Liver (tissue), 9 donors: ENCODE measurements around the gene PSMB3. TPM values are rescaled to one million over a fixed set of nuclear protein-coding genes. Genes with fewer than 3 reads are reported as not detected.

Source experiments
- DNase-seq: peaks from one replicate; pipeline ENCODE4 v3.0.0-alpha.2; 2017; ENCODE audit warnings: low spot score
- H3K27ac ChIP-seq, 2 donors: one replicate each; pipeline ENCODE4 v1.7.0; 2013; ENCODE audit warnings: inconsistent platforms in 2 of 2, low read length in 2 of 2, control low read depth in 1 of 2, low read depth in 1 of 2, mild to moderate bottlenecking in 1 of 2
- H3K27me3 ChIP-seq, 4 donors: one replicate each; pipeline versions ENCODE4 v1.6.1 to v1.7.0; 2013; ENCODE audit warnings: low read length in 3 of 4, inconsistent platforms in 1 of 4, mild to moderate bottlenecking in 1 of 4, moderate library complexity in 1 of 4; ENCODE audit not compliant: control insufficient read depth in 4 of 4, insufficient read depth in 4 of 4
- H3K36me3 ChIP-seq, 4 donors: one replicate each; pipeline versions ENCODE4 v1.6.1 to v1.7.0; 2013; ENCODE audit warnings: low read length in 3 of 4, mild to moderate bottlenecking in 3 of 4, low read depth in 1 of 4, moderate library complexity in 1 of 4; ENCODE audit not compliant: control insufficient read depth in 4 of 4, insufficient read depth in 3 of 4
- H3K4me1 ChIP-seq, 4 donors: one replicate each; pipeline versions ENCODE4 v1.6.1 to v1.7.0; 2013; ENCODE audit warnings: low read length in 3 of 4, mild to moderate bottlenecking in 3 of 4, moderate library complexity in 1 of 4; ENCODE audit not compliant: control insufficient read depth in 4 of 4, insufficient read depth in 4 of 4
- H3K4me3 ChIP-seq, 3 donors: one replicate each; pipeline versions ENCODE4 v1.6.1 to v1.7.0; 2013; ENCODE audit warnings: low read length in 3 of 3, control low read depth in 1 of 3, low read depth in 1 of 3, mild to moderate bottlenecking in 1 of 3
- H3K9ac ChIP-seq, 2 donors: one replicate each; pipeline ENCODE4 v1.7.0; 2013; ENCODE audit warnings: low read length in 2 of 2, mild to moderate bottlenecking in 2 of 2, moderate library complexity in 2 of 2, control low read depth in 1 of 2, low read depth in 1 of 2
- H3K9me3 ChIP-seq, 4 donors: one replicate each; pipeline versions ENCODE4 v1.6.1 to v1.7.0; 2013; ENCODE audit warnings: low read length in 3 of 4; ENCODE audit not compliant: control insufficient read depth in 4 of 4
- EGR1 ChIP-seq, 2 donors: IDR thresholded peaks; 2 replicates each; pipeline ENCODE4 v1.6.1; 2016 to 2018; ENCODE audit warnings: antibody characterized with exemption in 2 of 2, low read depth in 2 of 2
- FOXA1 ChIP-seq: IDR thresholded peaks from 2 replicates; pipeline ENCODE4 v1.6.1; 2016; ENCODE audit warnings: antibody characterized with exemption
- FOXA2 ChIP-seq: IDR thresholded peaks from 2 replicates; pipeline ENCODE4 v1.6.1; 2016; ENCODE audit warnings: antibody characterized with exemption
- HNF4G ChIP-seq: IDR thresholded peaks from 2 replicates; pipeline ENCODE4 v1.6.1; 2016; ENCODE audit warnings: antibody characterized with exemption
- JUND ChIP-seq, 2 donors: IDR thresholded peaks; 2 replicates each; pipeline ENCODE4 v1.6.1; 2016; ENCODE audit warnings: antibody characterized with exemption in 2 of 2
- MAX ChIP-seq: IDR thresholded peaks from 2 replicates; pipeline ENCODE4 v1.6.1; 2016; ENCODE audit warnings: antibody characterized with exemption
- NR2F2 ChIP-seq: IDR thresholded peaks from 2 replicates; pipeline ENCODE4 v1.6.1; 2016; ENCODE audit warnings: antibody characterized with exemption
- RAD21 ChIP-seq, 2 donors: IDR thresholded peaks; 2 replicates each; pipeline ENCODE4 v1.6.1; 2016; ENCODE audit warnings: antibody characterized with exemption in 2 of 2, mild to moderate bottlenecking in 2 of 2
- RXRA ChIP-seq, 2 donors: IDR thresholded peaks; 2 replicates each; pipeline ENCODE4 v1.6.1; 2017 to 2018; ENCODE audit warnings: antibody characterized with exemption in 2 of 2, mild to moderate bottlenecking in 1 of 2
- SP1 ChIP-seq: IDR thresholded peaks from 2 replicates; pipeline ENCODE4 v1.6.1; 2018; ENCODE audit warnings: antibody characterized with exemption, mild to moderate bottlenecking
- TAF1 ChIP-seq: conservative IDR thresholded peaks from 2 replicates; pipeline ENCODE4 v1.6.1; 2016; ENCODE audit warnings: antibody characterized with exemption, mild to moderate bottlenecking
- ZBTB33 ChIP-seq: IDR thresholded peaks from 2 replicates; pipeline ENCODE4 v1.6.1; 2016; ENCODE audit warnings: antibody characterized with exemption
- WGBS: extraction: QIAGEN DNeasy Blood & Tissue Kit; methylation state at CpG from one replicate; pipeline ENCODE4 v1.1.7; 2013; 5-methylcytosine and 5-hydroxymethylcytosine counted together
- polyA plus RNA-seq, 2 donors: library from polyadenylated mRNA; stranded (reverse) in 1 of 2; unstranded in 1 of 2; fragments of 200-250 nt in 1 of 2; fragments of >200 nt in 1 of 2; fragmentation: Nextera tagmentation in 1 of 2; extraction: Ambion mirVana in 1 of 2; gene quantifications; one replicate each; pipeline versions ENCODE4 v1.2.1 to v1.2.3, GENCODE V29; 2013 to 2015
- total RNA-seq, 2 donors: library from RNA; depleted of rRNA; stranded (reverse); fragments of >200 nt; gene quantifications; one replicate each; pipeline ENCODE4 v1.2.3, GENCODE V29; 2014
- TF ChIP-seq, protein P1 (sequence below): IDR thresholded peaks from 2 replicates; pipeline ENCODE4 v1.6.1; 2016; ENCODE audit warnings: antibody characterized with exemption, mild to moderate bottlenecking
- TF ChIP-seq, protein P2 (sequence below): fragments of 150-350 bp; IDR thresholded peaks from 2 replicates; pipeline ENCODE4 v1.5.1; 2017; ENCODE audit warnings: improper control_type of control experiment, low read depth, low read length; ENCODE audit not compliant: missing input control
- TF ChIP-seq, protein P3 (sequence below): IDR thresholded peaks from 2 replicates; pipeline ENCODE4 v1.6.1; 2016; ENCODE audit warnings: antibody characterized with exemption
- donor health status: healthy.
- donor health status: healthy.
- donor health status: healthy.
- donor health status: healthy.
- donor health status: healthy.

Gene PSMB3
- total and polyA plus RNA-seq, 4 donors = 121 to 279 (median 169) TPM

- no peaks in the 10 kb centered on the region for H3K27me3 ChIP-seq
- peaks cover 0 to 23% (median 10%) of the 10 kb centered on the region in 4 donors for H3K4me1 ChIP-seq
- TF ChIP-seq MAX = no peak
- TF ChIP-seq FOXA1 = no peak
- TF ChIP-seq, protein P1, sequence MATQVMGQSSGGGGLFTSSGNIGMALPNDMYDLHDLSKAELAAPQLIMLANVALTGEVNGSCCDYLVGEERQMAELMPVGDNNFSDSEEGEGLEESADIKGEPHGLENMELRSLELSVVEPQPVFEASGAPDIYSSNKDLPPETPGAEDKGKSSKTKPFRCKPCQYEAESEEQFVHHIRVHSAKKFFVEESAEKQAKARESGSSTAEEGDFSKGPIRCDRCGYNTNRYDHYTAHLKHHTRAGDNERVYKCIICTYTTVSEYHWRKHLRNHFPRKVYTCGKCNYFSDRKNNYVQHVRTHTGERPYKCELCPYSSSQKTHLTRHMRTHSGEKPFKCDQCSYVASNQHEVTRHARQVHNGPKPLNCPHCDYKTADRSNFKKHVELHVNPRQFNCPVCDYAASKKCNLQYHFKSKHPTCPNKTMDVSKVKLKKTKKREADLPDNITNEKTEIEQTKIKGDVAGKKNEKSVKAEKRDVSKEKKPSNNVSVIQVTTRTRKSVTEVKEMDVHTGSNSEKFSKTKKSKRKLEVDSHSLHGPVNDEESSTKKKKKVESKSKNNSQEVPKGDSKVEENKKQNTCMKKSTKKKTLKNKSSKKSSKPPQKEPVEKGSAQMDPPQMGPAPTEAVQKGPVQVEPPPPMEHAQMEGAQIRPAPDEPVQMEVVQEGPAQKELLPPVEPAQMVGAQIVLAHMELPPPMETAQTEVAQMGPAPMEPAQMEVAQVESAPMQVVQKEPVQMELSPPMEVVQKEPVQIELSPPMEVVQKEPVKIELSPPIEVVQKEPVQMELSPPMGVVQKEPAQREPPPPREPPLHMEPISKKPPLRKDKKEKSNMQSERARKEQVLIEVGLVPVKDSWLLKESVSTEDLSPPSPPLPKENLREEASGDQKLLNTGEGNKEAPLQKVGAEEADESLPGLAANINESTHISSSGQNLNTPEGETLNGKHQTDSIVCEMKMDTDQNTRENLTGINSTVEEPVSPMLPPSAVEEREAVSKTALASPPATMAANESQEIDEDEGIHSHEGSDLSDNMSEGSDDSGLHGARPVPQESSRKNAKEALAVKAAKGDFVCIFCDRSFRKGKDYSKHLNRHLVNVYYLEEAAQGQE = no peak
- TF ChIP-seq RAD21 (IDR thresholded peaks at IDR 0.05) = no peak
- no peak for TF ChIP-seq FOXA2
- TF ChIP-seq TAF1 = no peak
- no peak for TF ChIP-seq JUND (IDR thresholded peaks at IDR 0.05)
- no peak for TF ChIP-seq HNF4G
- no peak for TF ChIP-seq SP1
- TF ChIP-seq NR2F2 = no peak
- WGBS = 90% methylated on average over 21 of the region's 21 CpGs
- no peak for DNase-seq
- peaks cover 2 to 15% (median 2%) of the 10 kb centered on the region in 4 donors for H3K36me3 ChIP-seq
- H3K4me3 ChIP-seq = no peak overlapping the region
- no peak overlapping the region for H3K27ac ChIP-seq
- no peak overlapping the region for H3K9ac ChIP-seq
- H3K9me3 ChIP-seq = no peaks in the 10 kb centered on the region
Observed at GRCh38 chr17:38707678-38708351, 44.7 kb upstream of the PSMB3 start.

DNA sequence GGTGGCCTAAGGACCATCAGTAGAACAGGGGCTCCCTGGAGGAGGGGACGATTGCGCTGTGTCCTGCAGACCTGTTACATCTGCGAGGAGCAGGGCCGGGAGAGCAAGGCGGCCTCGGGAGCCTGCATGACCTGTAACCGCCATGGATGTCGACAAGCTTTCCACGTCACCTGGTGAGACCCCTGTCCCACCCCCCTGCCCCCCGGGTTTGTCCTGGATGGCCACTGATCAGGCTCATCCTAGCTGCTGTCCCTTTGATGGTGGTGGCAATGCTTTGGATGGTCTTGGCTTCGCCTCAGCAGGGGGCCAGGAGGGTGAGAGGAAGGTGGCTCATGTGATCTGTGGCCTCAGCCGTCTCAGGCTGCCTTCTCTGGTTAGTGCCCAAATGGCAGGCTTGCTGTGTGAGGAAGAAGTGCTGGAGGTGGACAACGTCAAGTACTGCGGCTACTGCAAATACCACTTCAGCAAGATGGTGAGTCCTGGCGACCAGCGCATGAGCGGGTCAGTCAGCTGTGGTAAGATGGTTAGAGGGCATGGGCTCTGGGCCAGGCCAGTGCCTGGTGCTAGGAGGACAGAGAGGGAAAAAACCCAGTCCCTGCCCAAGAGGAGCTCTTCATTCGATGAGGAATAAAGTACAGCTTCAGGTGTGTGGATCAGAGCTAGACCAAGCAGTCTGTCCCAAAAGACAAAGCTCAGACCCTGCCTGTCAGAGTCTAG, 43.3 kb upstream of the PSMB3 start:
- H3K4me3 ChIP-seq = no peak overlapping the region
- H3K27ac ChIP-seq = no peak overlapping the region
- no peaks in the 10 kb centered on the region for H3K27me3 ChIP-seq
- TF ChIP-seq RXRA (IDR thresholded peaks at IDR 0.05) (no peak), MAX (no peak), ZBTB33 (no peak), EGR1 (IDR thresholded peaks at IDR 0.05; ENCODE audit: low read depth in 2 of 2) (no peak), FOXA1 (no peak), RAD21 (IDR thresholded peaks at IDR 0.05) (no peak)
- TF ChIP-seq, protein P1 = no peak
- TF ChIP-seq, protein P2, sequence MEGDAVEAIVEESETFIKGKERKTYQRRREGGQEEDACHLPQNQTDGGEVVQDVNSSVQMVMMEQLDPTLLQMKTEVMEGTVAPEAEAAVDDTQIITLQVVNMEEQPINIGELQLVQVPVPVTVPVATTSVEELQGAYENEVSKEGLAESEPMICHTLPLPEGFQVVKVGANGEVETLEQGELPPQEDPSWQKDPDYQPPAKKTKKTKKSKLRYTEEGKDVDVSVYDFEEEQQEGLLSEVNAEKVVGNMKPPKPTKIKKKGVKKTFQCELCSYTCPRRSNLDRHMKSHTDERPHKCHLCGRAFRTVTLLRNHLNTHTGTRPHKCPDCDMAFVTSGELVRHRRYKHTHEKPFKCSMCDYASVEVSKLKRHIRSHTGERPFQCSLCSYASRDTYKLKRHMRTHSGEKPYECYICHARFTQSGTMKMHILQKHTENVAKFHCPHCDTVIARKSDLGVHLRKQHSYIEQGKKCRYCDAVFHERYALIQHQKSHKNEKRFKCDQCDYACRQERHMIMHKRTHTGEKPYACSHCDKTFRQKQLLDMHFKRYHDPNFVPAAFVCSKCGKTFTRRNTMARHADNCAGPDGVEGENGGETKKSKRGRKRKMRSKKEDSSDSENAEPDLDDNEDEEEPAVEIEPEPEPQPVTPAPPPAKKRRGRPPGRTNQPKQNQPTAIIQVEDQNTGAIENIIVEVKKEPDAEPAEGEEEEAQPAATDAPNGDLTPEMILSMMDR = no peak
- TF ChIP-seq, protein P3, sequence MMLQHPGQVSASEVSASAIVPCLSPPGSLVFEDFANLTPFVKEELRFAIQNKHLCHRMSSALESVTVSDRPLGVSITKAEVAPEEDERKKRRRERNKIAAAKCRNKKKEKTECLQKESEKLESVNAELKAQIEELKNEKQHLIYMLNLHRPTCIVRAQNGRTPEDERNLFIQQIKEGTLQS = no peak
- H3K4me1 ChIP-seq = peaks cover 0 to 13% (median 6%) of the 10 kb centered on the region in 4 donors
- H3K9ac ChIP-seq = no peak overlapping the region
- peaks cover 5 to 27% (median 7%) of the 10 kb centered on the region in 4 donors for H3K36me3 ChIP-seq
- WGBS = 94% methylated on average over 18 of the region's 18 CpGs
- no peaks in the 10 kb centered on the region for H3K9me3 ChIP-seq
- no peak for DNase-seq
